GM10248 (cell line): ENCODE results near the gene MAN1B1.

Experiments
- CTCF ChIA-PET: fragments of 300-600 bp; sonication (Branson Sonifier 250); formaldehyde crosslinking; extraction: SDS; loops from one replicate; lab custom pipeline; 2021; ENCODE audit warnings: antibody characterized with exemption; lab: Yijun Ruan, JAX
- POLR2A ChIA-PET: fragments of 350-650 bp; sonication (Branson Sonifier 250); formaldehyde crosslinking; extraction: SDS; loops from one replicate; lab custom pipeline; 2020; ENCODE audit warnings: antibody characterized with exemption; lab: Yijun Ruan, JAX
- DNase-seq: peaks from one replicate; pipeline ENCODE4 v3.0.0; 2012; ENCODE audit errors: extremely low spot score
- TF ChIP-seq, protein P1 (sequence below): IDR thresholded peaks from 2 replicates; pipeline ENCODE4 v1.5.1; 2012; ENCODE audit warnings: mild to moderate bottlenecking, low read depth; ENCODE audit errors: extremely low read depth, missing control alignments, control extremely low read depth

The MAN1B1 gene

DNA sequence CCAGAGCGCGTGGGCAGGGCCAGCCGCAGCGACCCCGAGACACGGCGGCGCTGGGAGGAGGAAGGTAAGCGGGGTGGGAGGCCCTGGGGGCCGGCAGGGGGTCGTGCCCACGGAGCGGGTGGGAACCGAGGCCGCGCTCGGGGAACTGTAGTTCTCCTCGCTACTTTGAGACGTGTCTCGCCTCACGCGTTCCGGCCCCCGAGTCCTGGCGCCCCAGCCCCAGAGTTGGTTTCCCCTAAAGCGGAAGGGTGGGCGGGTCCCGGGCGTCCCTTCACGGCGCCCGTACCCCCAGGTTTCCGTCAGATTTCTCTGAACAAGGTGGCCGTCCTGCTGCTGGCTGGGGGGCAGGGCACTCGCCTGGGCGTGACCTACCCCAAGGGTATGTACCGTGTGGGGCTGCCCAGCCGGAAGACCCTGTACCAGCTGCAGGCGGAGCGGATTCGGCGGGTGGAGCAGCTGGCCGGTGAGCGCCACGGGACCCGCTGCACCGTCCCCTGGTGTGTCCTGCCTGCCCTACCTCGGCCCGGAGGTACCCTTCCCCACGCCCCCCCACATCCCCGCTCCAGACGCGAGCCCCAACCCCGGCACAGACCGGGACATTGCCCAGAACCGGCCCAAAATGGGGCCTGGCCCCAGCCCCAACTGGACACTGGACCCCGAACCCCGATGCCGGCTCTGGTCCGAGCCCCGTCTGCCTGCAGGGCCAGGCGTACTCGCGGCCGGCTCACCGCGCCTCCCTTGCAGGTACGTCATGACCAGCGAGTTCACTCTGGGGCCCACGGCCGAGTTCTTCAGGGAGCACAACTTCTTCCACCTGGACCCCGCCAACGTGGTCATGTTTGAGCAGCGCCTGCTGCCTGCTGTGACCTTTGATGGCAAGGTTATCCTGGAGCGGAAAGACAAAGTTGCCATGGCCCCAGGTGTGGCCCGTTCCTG is 8.8 kb upstream of the MAN1B1 start:
- TF ChIP-seq, protein P1, sequence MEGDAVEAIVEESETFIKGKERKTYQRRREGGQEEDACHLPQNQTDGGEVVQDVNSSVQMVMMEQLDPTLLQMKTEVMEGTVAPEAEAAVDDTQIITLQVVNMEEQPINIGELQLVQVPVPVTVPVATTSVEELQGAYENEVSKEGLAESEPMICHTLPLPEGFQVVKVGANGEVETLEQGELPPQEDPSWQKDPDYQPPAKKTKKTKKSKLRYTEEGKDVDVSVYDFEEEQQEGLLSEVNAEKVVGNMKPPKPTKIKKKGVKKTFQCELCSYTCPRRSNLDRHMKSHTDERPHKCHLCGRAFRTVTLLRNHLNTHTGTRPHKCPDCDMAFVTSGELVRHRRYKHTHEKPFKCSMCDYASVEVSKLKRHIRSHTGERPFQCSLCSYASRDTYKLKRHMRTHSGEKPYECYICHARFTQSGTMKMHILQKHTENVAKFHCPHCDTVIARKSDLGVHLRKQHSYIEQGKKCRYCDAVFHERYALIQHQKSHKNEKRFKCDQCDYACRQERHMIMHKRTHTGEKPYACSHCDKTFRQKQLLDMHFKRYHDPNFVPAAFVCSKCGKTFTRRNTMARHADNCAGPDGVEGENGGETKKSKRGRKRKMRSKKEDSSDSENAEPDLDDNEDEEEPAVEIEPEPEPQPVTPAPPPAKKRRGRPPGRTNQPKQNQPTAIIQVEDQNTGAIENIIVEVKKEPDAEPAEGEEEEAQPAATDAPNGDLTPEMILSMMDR, result no peak
- no peak for DNase-seq
- POLR2A ChIA-PET, result interaction anchor here (0.5 to 0.6 kb wide), 2 partner anchors 158 to 341 kb away, joined by 4 to 6 read pairs; no protein-coding TSS in a partner anchor

DNA sequence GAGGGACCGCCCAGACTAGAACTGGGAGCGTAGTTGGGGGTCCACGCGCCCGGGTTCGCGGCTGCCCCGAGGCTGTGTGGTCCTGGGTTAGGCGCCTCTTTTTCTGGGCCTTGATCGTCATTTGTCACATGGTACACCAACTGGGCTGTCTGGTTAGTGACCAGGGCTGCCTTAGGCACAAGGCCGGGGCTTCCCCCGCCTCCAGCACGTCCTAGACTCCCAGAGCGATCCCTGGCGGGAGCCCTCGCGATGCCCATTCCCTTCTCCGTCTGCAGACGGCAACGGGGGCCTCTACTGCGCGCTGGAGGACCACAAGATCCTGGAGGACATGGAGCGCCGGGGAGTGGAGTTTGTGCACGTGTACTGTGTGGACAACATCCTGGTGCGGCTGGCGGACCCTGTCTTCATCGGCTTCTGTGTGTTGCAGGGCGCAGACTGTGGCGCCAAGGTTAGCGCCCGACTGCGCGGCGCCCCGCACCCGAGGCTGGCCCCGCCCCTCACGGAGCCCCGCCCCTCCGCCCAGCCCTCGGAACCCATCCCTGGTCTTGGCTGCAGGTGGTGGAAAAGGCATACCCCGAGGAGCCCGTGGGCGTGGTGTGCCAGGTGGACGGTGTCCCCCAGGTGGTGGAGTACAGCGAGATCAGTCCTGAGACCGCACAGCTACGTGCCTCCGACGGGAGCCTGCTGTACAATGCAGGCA is 7.9 kb upstream of the MAN1B1 start:
- POLR2A ChIA-PET, result no interaction called here
- CTCF ChIA-PET, result interaction anchor here (2.6 to 3.6 kb wide), 3 partner anchors 11 to 44 kb away, joined by 9 to 17 read pairs (median 12); no protein-coding TSS in a partner anchor
- TF ChIP-seq, protein P1, result no peak
- no peak for DNase-seq

More for the DNA sequence above, 8.8 kb upstream of the MAN1B1 start:
- CTCF ChIA-PET, result interaction anchor here (2.6 to 3.6 kb wide), 2 partner anchors 10 to 43 kb away, joined by 9 to 17 read pairs; no protein-coding TSS in a partner anchor

DNA sequence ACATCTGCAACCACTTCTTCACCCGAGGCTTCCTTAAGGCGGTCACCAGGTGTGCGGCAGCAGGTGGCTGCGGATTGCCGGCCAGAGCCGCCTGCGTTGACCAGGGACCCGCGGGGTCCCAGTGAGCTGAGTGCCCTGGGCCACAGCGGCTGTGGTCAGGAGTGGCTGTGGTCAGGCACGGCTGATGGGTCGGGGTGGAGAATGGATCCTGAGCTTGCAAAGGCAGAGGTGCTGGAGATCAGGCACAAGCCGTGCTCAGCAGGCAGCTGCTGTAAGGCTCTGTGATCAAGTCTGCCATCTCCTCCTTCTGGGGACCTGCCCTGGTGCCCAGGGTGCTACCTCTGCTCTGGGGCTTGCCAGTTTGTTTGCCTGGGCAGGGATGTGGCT is 7.4 kb upstream of the MAN1B1 start:
- ChIA-PET POLR2A (no interaction called here), CTCF (interaction anchor here (3.2 kb wide), 1 partner anchor 12 kb away, joined by 12 read pairs; no protein-coding TSS in a partner anchor)
- DNase-seq, result no peak
- TF ChIP-seq, protein P1, result no peak

DNA sequence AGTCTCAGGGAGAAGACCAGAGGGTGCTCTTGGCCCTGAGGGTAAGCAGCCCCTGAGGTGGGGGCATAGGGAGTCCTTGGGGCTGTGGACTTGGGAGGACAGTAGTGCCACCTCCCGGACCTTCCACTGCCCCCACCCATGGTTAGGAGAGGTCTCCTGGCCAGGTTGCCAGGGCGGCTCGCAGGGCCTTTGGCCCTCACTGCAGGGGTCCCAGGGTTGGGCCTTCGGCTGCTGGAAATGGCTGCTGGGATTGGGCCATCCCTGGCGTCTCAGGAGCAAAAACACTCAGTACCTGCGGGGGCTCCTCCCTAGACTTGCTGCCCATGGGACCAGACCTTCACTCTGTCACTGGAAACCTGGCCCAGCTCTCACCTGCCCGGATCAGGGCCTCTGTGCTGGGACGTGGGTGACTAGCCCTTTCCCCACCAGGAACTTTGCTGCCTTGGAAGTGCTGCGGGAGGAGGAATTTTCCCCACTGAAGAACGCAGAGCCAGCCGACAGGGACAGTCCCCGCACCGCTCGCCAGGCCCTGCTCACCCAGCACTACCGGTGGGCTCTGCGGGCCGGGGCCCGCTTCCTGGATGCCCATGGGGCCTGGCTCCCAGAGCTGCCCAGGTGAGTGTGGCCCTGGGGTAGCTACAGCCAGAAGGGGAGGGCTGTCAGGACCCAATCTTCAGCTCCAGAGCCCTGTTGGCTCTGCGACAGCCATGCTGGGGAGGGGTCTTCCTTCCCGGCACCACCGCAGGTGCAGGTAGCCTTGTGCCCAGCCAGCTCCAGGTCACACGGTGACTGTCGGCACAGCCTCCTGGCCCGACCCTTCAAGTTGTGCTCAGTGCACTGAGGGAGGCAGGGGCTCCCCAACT is 6.3 kb upstream of the MAN1B1 start:
- CTCF ChIA-PET, result interaction anchor here (2.4 to 3.2 kb wide), 2 partner anchors 10 to 13 kb away, joined by 7 to 12 read pairs; partner anchors contain the start of gene SAPCD2
- POLR2A ChIA-PET, result no interaction called here
- no peak for DNase-seq
- TF ChIP-seq, protein P1, result no peak

DNA sequence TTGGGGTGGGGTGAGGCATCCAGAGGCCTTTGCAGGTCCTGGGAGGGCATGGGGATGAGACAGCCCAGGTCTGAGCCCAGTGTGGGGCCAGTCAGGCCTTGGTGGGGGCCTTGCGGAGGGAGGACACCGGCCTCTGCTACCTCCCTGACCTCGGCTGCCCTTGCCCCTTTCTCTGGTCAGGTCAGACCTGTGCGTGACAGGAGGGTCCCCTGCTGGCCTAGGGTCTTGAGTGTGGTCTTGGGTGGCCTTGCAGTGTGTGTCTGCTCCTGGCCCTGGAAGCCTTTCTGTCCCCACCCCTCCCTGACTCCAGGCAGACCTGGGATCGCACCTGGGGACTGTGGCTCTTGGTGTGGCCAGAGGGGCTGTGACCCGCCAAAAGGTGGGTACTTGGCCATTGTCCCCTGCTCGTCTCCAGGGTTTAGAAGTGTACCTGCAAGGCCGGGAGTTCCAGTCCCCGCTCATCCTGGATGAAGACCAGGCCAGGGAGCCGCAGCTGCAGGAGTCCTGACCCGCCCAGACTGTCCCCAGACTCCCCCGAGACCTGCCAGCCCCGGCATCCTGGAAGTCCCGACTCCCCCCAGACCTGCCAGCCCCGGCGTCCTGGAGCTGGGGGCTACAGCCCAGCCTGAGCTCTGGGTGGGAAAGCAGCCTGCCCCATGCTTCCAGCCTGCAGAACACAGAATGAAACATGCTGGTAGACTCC is 4.4 kb upstream of the MAN1B1 start:
- ChIA-PET CTCF (interaction anchor here (0.7 to 3.2 kb wide), 6 partner anchors 10 to 154 kb away, joined by 3 to 12 read pairs (median 6); partner anchors contain the start of gene SAPCD2), POLR2A (interaction anchor here (1.4 kb wide), 1 partner anchor 12 kb away, joined by 4 read pairs; the partner anchor contains the start of gene SAPCD2)
- TF ChIP-seq, protein P1, result no peak

More for the DNA sequence above, 4.4 kb upstream of the MAN1B1 start:
- no peak for DNase-seq
